D341Med (cell line): ENCODE measurements around the gene FBXO15.
A peak's percentile ranks its signal among the peaks of the same experiment; 100 is the strongest.

Source experiments
- DNase-seq: peaks from one replicate; pipeline ENCODE4 v3.0.0; 2012; ENCODE audit warnings: low spot score

The FBXO15 gene

DNA sequence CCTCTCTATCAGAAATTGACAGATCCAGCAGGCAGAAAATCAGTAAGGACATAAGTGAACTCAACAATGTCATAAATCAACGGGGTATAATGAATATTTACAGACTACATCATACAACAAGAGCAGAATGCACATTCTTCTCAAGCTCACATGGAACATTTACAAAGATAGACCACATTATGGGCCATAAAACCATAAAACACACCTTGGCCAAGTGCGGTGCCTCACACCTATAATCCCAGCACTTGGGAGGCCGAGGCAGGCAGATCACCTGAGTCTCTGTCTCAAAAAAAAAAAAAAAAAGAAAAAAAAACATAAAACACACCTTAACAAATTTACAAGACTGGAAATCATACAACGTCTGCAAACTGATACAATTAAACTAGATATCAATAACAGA is 36.7 kb downstream of the FBXO15 start:
- no peak for DNase-seq

DNA sequence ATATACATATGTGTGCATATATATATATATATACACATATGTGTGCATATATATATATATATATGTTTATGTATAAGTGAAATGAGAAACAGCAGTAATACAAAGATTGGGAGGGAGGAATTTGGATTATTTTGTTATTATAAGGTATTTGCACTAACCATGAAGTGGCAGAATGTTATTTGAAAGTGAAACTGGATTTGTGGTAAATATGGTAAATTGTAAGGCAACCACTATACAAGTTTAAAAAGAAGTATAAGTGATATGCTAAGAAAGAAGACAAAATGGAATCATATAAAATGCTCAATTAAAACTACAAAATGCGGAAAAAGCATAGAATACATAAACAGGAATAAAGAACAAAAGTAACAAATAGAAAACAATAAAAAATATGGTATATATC is 37.5 kb downstream of the FBXO15 start:
- no peak for DNase-seq

DNA sequence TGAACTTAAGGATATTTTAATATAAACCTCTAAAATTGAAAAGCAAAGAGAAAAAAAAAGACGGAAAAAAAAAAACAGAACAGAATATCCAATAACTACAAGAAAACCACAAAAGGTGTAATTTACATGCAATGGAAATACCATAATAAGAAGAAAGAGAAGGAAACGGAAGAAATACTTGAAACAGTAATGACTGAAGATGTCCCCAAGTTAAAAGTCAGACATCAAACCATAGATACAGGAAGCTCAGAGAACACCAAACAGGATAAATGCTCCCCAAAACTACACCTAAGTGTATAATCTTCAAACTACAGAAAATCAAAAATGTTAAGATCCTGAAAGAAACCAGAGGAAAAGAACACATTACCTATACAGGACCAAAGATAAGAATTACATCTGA is 39.2 kb downstream of the FBXO15 start:
- no peak for DNase-seq

DNA sequence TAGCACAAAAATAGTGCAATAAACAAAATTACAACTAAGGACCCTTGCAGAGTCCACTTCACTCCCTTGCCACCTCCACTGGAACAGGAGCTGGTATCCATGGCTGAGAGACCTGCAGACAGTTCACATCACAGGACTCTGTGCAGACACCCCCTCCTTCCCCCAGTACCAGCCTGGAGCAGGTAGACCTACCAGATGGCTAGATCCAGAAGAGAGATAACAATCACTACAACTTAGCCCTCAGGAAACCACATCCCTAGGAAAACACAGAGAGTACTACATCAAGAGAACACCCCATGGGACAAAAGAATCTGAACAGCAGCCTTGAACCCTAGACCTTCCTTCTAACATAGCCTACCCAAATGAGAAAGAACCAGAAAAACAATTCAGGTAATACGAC is 49.8 kb downstream of the FBXO15 start:
- DNase-seq: no peak

DNA sequence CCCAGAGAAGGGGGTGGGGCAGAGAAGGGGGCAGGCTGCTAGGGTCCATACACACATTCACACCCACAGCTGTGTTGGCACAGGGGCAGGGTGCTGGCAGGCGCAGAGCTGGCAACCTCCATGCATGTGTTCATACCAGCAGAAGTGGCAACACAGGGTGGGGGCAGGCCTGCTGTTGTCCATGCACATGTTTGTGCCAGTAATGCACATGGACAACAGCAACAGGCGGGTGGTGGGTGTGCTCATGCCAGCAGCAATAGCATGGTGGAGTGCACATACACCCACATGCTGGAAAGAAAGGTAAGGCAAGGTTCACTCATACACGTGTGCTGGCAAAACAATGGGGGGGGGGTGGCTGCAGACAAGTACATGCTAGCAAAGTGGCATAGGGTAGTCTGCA is 54.7 kb downstream of the FBXO15 start:
- DNase-seq: no peak

DNA sequence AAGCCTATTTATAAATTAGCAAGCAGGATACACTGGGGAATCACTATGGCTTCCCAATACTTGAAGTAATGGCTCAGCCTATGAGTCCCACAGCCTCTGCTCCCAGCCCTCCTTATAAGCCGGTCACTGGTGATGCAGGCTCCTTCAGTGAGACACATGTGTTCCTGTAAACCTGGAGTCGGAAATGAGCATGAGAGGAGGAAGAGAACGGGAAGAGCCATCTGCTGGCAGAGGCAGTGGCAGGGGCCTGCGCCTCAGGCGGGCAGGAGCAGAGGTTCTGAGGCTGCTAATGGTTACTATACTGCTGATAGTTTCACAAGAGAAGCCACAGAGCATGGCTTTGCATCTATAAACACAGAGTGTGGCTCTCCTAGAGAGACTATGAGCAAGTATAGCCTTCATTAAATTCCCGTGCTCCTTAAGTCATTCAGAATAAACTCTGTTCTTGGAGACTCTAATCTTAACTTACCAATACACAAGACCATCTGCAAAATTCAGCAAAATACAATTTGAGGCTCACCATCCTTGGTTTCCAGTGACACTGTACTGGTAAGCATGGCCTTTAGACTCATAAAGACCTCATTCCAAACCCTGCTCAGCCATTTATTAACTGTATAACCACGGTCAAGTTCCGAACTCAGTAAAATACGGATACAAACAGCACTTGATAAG is 63.3 kb downstream of the FBXO15 start:
- no peak for DNase-seq

DNA sequence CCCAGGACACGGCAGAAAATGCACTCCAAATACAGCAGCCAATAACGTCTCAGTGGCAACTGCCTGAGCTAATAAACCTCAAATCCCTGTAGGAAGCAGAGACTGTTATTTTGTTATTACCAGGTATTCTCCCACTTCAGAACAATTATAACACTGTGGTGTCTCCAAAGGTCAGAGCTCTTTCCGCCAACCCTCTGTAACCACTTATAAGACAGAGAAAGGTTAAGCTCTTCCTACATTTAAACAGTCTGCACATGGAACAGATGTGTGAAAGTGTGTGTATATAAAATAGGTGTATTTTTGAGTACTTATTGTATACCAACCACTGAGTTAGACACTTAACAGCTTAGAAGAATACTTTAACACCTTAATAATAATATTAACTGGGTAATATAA is 64.1 kb downstream of the FBXO15 start:
- DNase-seq: no peak

DNA sequence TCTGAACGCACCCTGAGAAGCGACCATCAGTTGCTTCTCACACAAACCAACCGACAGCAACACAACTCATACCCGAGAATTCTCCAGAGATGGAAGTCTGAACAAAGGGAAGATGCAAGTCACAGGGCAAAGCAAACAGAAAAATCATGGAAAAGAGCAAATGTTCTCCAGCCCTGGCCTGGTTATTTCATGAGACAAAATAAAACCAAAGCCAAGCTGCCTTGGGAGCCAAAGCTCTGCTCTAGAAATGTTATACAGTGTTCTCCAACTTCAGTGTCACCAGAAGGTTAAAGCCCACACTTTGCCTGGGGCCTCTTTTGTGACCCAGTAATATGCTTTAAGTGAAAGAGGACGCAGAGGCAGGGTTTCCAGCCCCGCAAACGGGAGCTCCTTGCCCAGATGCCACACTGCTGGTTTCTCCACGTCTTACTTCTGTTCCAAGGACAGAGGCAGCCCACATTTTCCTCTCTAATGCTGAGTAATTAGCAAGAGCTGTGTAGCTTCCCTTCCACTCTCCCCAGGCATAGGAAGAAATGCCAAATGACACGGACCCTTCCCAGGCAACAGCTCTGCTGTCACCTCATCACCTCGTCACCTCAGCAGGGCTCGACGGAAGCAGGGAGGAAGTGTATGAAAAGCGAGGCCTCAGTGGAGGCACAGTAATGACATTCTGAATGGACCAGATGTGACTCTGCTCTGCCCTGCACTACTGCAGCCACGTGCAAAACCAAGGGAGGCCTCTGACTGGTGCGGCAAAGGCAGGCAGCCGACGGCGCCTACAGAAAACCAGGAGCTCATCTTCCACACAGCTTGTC is 64.7 kb downstream of the FBXO15 start:
- no peak for DNase-seq

DNA sequence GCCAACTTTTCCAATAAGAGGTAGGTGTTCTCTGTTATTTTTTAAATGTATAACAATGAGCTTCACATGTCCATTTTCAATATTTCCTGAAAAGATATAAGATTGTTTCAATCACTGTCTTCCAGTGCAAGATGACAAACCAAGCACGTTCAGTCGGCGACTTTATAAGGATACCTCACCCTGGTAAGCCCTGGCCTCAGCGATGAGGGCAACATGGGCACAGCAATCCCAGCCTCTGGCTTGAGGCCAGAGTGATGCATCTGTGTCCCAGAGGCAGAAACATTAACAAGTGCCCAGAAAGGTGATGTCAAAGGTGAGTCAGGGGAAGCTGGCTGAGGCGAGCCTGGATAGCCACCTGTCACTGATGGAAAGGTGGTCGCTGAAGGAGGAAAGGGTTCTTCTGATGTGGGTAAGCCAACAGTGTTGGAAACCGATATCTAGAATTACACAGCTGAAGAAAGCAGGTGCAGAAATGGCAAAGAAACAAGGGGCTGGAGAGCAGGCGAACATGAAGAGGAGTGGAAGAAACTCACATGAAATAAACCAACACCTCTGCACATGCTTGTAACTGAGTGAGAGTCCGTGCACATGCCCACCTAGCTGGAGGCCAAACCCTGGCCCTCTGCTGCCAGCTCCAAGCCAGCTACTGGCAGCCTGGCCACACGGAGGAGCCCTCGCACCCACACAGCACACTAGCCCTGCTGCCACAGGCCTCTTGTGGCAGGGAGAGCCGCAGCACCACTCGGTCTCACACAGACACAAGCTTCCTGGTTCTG is 65.5 kb downstream of the FBXO15 start:
- DNase-seq: peak; percentile 78

DNA sequence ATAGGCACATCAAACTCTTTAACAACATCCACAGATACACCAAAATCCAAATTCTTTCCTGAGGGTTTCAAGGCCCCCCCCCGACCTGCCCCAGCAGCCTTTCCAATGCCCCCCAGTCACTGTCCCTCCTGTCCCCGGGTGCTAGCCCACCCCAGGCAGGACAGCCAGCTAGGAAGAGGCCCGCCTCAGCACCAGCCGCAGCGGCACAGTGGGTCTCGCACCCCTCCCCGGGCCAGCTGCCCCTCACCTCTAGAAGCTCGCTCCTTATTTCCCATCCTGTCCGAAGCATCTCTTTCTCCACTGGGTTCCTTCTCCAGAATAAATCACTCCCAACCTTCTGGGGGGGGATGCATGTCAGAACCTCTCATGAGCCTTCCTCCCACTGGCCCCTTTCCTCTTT is 69.4 kb downstream of the FBXO15 start:
- DNase-seq: no peak

DNA sequence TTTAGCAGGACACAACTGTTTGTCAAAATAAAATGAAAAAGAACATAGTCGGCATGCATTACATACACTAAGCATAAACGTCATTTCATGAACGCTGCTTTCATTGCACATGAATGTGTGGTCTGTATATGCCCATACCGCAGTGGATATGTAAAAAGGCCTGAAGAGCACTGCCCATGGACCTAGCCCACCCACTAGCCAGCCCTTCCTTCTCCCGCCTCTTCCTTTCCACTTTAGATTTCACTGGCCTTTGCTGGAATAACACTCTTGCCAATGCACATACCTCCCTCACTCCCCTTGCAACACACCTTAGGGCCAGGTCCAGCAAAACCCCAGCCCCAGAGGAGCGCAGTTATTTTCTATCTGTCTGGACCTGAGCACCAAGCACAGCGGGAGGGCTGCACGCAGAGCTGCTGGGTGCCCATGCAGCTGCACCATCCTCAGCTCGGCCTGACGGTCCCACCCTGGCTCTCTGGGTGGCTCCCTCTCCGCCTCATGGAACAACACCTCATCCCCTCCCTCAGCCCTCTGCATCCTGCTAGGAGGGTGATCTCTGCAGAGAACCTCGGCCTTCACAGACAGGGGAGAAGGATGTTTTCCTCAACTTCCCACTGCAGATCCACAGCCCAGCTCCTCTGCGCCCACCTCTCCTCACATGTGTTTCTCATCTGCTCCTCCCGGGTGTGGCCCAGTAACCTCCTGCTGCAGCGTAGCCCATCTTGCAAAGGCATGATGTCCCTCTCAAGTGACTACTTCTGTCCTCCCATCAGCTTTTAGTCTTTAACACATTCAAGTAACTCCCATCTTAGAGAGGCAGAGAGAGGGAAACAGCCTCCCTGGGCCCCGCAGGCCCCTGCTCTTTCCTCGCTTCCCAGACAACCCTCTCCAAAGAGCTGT is 72.7 kb downstream of the FBXO15 start:
- no peak for DNase-seq

DNA sequence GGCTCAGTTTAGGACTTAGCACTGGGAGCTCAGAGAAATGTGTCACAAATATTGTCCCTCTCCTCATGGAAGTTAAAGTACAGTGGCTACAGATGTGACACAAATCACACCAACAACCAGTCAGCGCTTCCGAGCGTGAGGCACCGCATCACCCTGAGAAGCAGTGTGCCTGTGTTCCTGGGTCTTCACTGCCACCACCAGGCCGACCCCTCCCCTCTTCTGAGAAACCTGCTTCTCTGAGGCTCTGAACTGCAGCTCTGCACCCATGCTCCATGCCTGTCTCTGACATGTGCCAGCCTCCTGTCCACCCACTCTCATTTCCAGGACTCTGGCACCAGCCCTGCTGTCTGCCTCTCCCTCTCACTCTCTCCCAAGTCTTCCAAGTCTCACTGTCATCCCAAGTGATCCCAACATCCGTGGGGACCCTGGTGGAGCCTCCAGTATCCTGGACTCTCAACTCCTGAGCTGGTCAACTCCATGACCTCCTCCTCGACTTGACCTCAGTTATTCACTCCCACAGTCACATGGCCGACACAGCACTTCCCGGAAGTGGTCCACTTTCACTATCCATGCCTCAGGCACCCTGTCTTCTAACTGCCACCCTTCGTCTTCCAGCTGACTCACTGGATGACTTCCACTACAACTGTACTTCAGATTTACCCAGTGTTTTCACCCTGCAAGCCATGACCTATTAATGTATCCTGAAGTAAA is 73.5 kb downstream of the FBXO15 start:
- DNase-seq: no peak

DNA sequence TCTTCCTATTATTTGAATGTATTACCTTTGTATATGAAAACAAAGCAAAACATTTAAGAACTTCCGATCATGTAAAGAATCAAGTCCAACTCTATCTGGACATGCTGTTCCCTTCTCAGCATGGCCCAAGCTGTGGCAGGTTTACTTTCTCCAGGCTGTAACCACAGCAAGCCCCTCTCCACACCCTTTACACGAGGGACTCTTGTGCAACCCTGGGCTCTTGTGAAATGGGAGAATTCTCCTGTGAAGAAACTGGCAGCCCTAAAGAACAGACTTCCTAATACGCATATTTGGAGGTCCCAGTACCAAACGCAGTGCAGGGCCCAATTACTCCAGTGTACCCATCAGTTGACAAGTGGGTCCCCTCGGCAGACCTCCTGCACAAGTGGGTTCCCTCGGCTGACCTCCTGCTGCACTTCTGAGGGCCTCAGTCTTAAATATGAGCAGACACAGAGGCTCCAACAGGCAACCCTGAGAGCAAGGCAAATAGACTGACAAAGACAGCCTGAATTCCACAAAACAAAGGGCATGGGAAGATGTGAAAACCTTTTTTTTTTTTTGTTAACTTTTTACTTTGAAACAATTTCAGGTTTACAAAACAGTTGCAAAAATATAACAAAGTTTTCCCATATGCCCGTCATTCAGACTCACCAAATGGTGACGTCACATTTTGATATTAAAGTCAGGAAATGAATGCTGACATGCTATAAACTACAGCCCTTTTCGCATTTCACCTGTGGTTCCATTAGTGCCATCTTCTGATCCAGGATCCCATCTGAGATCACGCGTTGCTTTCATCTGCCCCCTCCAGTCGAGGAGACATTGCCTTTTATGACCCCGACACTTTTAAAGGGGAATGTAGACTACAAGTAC is 78.2 kb downstream of the FBXO15 start:
- no peak for DNase-seq

DNA sequence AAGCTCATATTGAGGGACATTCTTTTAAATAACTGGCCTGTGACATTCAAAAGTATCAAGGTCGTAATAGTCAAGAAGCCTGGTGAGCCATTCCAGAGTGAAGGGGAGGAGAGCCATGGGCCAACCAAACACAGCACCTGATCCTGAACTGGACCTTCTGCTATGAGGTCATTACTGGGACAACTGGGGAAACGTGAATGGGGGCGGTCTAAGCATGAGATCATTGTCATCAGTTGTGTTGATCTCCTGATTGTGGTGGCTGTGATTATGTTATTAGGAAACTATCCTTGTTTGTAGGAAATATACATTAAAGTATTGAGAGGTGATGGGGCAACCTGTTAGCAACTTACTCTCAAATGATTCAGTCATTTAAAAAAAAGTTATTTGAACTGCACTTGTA is 79.3 kb downstream of the FBXO15 start:
- no peak for DNase-seq

DNA sequence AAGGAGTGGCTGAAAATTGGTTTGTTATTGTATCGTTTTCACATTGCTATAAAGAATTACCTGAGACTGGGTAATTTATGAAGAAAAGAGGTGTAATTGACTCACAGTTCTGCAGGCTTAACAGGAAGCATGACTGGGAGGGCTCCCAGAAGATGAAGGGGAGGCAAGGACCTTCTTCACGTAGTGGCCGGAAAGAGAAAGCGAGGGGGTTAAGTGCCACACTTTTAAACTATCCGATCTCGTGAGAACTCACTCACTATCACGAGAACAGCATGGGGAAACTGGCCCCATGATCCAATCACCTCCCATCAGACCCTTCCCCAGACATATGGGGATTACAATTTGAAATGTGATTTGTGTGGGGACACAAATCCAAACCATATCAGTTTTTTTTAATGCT is 81.6 kb downstream of the FBXO15 start:
- DNase-seq: no peak

DNA sequence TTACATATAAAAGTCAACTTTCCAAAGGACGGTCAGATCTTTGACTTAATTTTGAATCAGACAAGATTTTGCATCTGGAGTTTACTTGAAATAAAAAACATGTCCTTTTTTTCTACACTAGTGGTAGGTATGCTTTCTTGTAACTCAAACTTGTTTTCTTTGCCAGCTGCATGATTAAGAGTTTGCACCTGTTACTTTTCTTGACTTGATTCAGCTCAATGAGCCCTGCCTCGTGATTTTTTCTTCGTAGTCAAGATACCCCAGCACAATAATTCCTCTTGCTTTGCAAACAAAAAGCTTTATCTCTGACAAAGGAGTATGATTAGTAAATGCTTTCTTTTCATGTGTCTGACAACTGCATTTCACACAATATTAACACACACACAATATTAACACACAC is 82.3 kb downstream of the FBXO15 start:
- no peak for DNase-seq

DNA sequence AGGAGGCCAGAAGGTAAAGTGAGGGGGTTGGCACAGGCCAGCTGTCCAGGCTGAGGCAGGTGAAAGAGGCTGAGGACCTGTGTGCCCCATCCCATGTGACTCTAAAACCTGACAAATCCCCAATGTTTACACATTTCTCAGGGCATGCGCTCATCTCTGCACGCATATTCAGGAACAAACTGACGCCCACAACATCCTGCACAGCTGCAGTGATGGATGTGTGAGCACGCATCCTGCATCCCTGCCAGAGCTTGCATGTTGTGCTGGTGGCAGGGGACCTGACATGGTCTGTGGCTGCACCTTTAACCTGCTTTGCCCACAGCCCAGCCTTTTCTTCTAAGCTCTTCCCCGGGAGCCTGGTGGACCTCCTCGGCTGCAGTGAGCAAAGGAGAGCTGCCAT is 83.1 kb downstream of the FBXO15 start:
- DNase-seq: no peak

DNA sequence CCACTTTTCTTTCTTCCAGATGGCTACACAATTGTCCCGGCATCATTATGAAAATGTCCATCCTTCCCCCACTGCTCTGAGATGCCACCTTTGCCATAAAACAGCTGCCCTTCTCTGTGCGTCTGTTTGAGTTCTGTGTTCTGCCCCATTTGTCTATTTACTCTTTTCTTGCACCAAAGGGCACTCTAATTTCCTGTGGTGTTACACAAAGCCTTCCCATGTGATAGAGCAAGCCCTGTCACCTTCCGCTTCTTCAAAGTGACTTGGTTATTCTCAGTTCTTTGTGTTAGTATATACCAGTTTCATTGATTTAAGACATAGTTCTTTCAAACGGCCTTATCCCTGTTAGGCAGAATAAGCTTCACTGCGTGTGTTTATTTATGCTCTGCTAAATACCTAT is 84.1 kb downstream of the FBXO15 start:
- no peak for DNase-seq

DNA sequence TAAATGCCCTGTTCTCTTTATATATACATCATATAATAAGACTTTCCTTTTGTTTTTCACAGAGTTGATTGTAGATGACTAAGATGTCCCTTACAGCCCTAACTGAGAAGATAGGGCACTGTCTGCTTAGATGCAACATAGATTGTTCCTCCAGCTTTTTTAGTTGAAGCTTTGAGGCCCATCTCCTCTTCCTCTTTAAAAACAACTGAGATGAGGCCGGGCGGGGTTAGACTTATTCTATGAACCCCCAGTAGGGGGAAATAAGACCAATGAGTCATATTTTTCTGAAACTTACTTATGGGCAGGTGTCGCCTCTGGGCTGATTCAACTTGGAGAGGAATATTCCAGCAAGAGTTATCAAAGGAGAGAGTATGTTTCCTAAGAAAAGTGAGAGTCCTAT is 84.6 kb downstream of the FBXO15 start:
- no peak for DNase-seq

DNA sequence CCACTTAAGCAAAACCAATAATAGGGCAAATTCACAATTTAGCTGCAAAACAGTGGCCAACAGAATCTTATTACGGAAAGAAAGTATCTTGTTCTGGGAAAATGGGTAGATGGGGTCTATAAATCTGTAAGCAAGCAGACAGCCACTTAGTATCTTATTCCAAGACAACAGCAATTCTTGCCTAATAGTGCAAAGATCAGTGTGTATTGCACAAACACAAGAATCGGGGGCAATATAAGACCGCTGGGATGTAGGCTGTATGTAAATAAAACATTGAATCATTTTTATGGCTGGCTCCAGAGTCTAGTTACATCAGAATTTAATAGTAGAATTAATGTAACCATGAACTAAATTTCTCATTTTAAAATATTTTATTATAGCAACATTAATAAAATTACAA is 85.6 kb downstream of the FBXO15 start:
- DNase-seq: no peak
